Measurements from ENCODE around the gene ZBTB1. TPM values are rescaled to one million over a fixed set of nuclear protein-coding genes. Genes with fewer than 3 reads are reported as not detected.
A peak's percentile ranks its signal among the peaks of the same experiment; 100 is the strongest.

The ZBTB1 gene
- total and polyA plus RNA-seq, 9 of the 15 experiments (the other 6 are each of a cell fraction or from before 2014, with no cell fraction given), result 2.3 to 16.5 (median 9.0) TPM

GRCh38 chr14:64504310-64504896 lies at the start of gene ZBTB1 (continued):
- TF ChIP-seq GATAD2B (IDR thresholded peaks at IDR 0.05; ENCODE audit: borderline replicate concordance) (no peak), NONO (IDR thresholded peaks at IDR 0.05; ENCODE audit: low read depth in 2 of 2, low read length in 1 of 2) (peak; percentile 53 to 55; a peak in 1 of 4 replicates), ARID3A (IDR thresholded peaks at IDR 0.05; ENCODE audit: borderline replicate concordance, low read depth, low read length) (no peak), ZNF644 (tag; IDR thresholded peaks at IDR 0.05; ENCODE audit: low read depth) (no peak), ERF (CRISPR knock-in tag; IDR thresholded peaks at IDR 0.05) (no peak), CREB3L1 (IDR thresholded peaks at IDR 0.05; ENCODE audit: borderline replicate concordance, low read depth) (no peak), ZFP30 (CRISPR knock-in tag; IDR thresholded peaks at IDR 0.05; ENCODE audit: borderline replicate concordance) (no peak), CHD1 (IDR thresholded peaks at IDR 0.05; ENCODE audit: low read length) (peak; percentile 52), NFXL1 (CRISPR knock-in tag; IDR thresholded peaks at IDR 0.05) (no peak), TSHZ1 (CRISPR knock-in tag; IDR thresholded peaks at IDR 0.05) (no peak), TFE3 (CRISPR knock-in tag; IDR thresholded peaks at IDR 0.05) (no peak), SP2 (IDR thresholded peaks at IDR 0.05; ENCODE audit: extremely low read depth, low read depth, low read length, poor library complexity, severe bottlenecking) (no peak), ZNF408 (CRISPR knock-in tag; IDR thresholded peaks at IDR 0.05; ENCODE audit: low read depth) (no peak), NR2C2 (CRISPR knock-in tag; IDR thresholded peaks at IDR 0.05) (peak; percentile 35; the same call in 1 of the 2 replicates), NR2C2 (tag; IDR thresholded peaks at IDR 0.05) (no peak), PTTG1 (tag; IDR thresholded peaks at IDR 0.05; ENCODE audit: low read depth) (no peak), KLF1 (tag; IDR thresholded peaks at IDR 0.05) (no peak), SAFB (IDR thresholded peaks at IDR 0.05; ENCODE audit: borderline replicate concordance, low read depth, low read length) (no peak), ZNF511 (CRISPR knock-in tag; IDR thresholded peaks at IDR 0.05) (no peak)
